PC-3 (cell line): ENCODE measurements around the gene EXOC6.

ENCODE experiments used
- EZH2 ChIP-seq: fragments of 300-600 bp; sonication (generic); IDR thresholded peaks from one replicate; pipeline ENCODE4 v1.6.1; 2017; ENCODE audit warnings: antibody characterized with exemption, mild to moderate bottlenecking, low read length; ENCODE audit not compliant: unreplicated experiment
- TF ChIP-seq, protein P1 (sequence below): fragments of 300-600 bp; sonication (generic); conservative IDR thresholded peaks from 2 replicates; pipeline ENCODE4 v1.5.1; 2017; ENCODE audit warnings: antibody characterized with exemption, low read depth, mild to moderate bottlenecking, low read length

DNA sequence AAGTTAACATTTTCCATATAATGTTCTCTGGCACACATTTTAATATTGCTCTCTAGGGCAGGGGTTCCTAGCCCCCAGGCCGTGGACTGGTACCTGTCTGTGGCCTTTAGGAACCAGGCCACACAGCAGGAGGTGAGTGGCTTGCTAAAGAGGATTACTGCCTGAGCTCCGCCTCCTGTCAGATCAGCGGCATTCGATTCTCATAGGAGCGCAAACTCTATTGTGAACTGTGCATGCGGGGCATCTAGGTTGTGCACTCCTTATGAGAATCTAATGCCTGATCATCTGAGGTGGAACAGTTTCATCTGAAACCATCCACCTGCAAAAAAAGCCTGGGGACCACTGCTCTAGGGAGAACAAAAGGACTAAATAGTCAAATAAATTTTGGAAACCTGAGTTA is 65.7 kb downstream of the EXOC6 start:
- TF ChIP-seq, protein P1, sequence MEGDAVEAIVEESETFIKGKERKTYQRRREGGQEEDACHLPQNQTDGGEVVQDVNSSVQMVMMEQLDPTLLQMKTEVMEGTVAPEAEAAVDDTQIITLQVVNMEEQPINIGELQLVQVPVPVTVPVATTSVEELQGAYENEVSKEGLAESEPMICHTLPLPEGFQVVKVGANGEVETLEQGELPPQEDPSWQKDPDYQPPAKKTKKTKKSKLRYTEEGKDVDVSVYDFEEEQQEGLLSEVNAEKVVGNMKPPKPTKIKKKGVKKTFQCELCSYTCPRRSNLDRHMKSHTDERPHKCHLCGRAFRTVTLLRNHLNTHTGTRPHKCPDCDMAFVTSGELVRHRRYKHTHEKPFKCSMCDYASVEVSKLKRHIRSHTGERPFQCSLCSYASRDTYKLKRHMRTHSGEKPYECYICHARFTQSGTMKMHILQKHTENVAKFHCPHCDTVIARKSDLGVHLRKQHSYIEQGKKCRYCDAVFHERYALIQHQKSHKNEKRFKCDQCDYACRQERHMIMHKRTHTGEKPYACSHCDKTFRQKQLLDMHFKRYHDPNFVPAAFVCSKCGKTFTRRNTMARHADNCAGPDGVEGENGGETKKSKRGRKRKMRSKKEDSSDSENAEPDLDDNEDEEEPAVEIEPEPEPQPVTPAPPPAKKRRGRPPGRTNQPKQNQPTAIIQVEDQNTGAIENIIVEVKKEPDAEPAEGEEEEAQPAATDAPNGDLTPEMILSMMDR: no peak
- TF ChIP-seq EZH2: no peak
